ENCODE measurements around the gene CTNNBL1. TPM values are rescaled to one million over a fixed set of nuclear protein-coding genes. Genes with fewer than 3 reads are reported as not detected.

The CTNNBL1 gene
- total and polyA plus RNA-seq, 2 donors: 46.5 to 61.9 TPM

GRCh38 chr20:37790900-37791299 is 97.1 kb downstream of the CTNNBL1 start:
- H3K27ac ChIP-seq (ENCODE audit: low read depth in 1 of 2, low read length in 1 of 2): no peak overlapping the region
- WGBS: 98% methylated on average over 1 of the region's 1 CpG
- no peaks in the 10 kb centered on the region for H3K4me1 ChIP-seq (ENCODE audit: control insufficient read depth in 2 of 2, insufficient read depth in 2 of 2, low read length in 2 of 2)
- no peaks in the 10 kb centered on the region for H3K27me3 ChIP-seq (ENCODE audit: control insufficient read depth in 2 of 2, insufficient read depth in 1 of 2, low read length in 1 of 2)
- no peaks in the 10 kb centered on the region for H3K9me3 ChIP-seq (ENCODE audit: control insufficient read depth in 2 of 2, insufficient read depth in 1 of 2, low read length in 1 of 2)
- no peak for DNase-seq (ENCODE audit: low read depth in 6 of 9, low spot score in 9 of 9)
- H3K36me3 ChIP-seq (ENCODE audit: control insufficient read depth in 2 of 2, insufficient read depth in 2 of 2, low read length in 1 of 2): peaks cover 0 to 13% of the 10 kb centered on the region in 2 donors
- H3K4me3 ChIP-seq (ENCODE audit: low read length in 2 of 2): no peak overlapping the region

GRCh38 chr20:37796121-37796520 is 102.3 kb downstream of the CTNNBL1 start:
- Histone ChIP-seq H3K27me3 (ENCODE audit: control insufficient read depth in 2 of 2, insufficient read depth in 1 of 2, low read length in 1 of 2) (no peaks in the 10 kb centered on the region), H3K9me3 (ENCODE audit: control insufficient read depth in 2 of 2, insufficient read depth in 1 of 2, low read length in 1 of 2) (no peaks in the 10 kb centered on the region), H3K27ac (ENCODE audit: low read depth in 1 of 2, low read length in 1 of 2) (no peak overlapping the region), H3K4me1 (ENCODE audit: control insufficient read depth in 2 of 2, insufficient read depth in 2 of 2, low read length in 2 of 2) (no peaks in the 10 kb centered on the region), H3K36me3 (ENCODE audit: control insufficient read depth in 2 of 2, insufficient read depth in 2 of 2, low read length in 1 of 2) (peaks cover 3 to 9% of the 10 kb centered on the region in 2 donors), H3K4me3 (ENCODE audit: low read length in 2 of 2) (no peak overlapping the region)
- DNase-seq (ENCODE audit: low read depth in 6 of 9, low spot score in 9 of 9): no peak
- whole genome bisulfite sequencing: 94% methylated on average over 4 of the region's 4 CpGs

- no peak overlapping the region for H3K27ac ChIP-seq (ENCODE audit: low read depth in 1 of 2, low read length in 1 of 2)
- no peak overlapping the region for H3K4me3 ChIP-seq (ENCODE audit: low read length in 2 of 2)
- no peak for DNase-seq (ENCODE audit: low read depth in 6 of 9, low spot score in 9 of 9)
- 90% methylated on average over 7 of the region's 7 CpGs for WGBS
- H3K27me3 ChIP-seq (ENCODE audit: control insufficient read depth in 2 of 2, insufficient read depth in 1 of 2, low read length in 1 of 2): no peaks in the 10 kb centered on the region
- H3K36me3 ChIP-seq (ENCODE audit: control insufficient read depth in 2 of 2, insufficient read depth in 2 of 2, low read length in 1 of 2): peaks cover 3 to 9% of the 10 kb centered on the region in 2 donors
- no peaks in the 10 kb centered on the region for H3K9me3 ChIP-seq (ENCODE audit: control insufficient read depth in 2 of 2, insufficient read depth in 1 of 2, low read length in 1 of 2)
- no peaks in the 10 kb centered on the region for H3K4me1 ChIP-seq (ENCODE audit: control insufficient read depth in 2 of 2, insufficient read depth in 2 of 2, low read length in 2 of 2)
Observed at GRCh38 chr20:37796733-37797132, 102.9 kb downstream of the CTNNBL1 start.

GRCh38 chr20:37797669-37798175 is 103.9 kb downstream of the CTNNBL1 start:
- H3K27ac ChIP-seq (ENCODE audit: low read depth in 1 of 2, low read length in 1 of 2): no peak overlapping the region
- H3K4me1 ChIP-seq (ENCODE audit: control insufficient read depth in 2 of 2, insufficient read depth in 2 of 2, low read length in 2 of 2): no peaks in the 10 kb centered on the region
- H3K4me3 ChIP-seq (ENCODE audit: low read length in 2 of 2): no peak overlapping the region
- no peaks in the 10 kb centered on the region for H3K27me3 ChIP-seq (ENCODE audit: control insufficient read depth in 2 of 2, insufficient read depth in 1 of 2, low read length in 1 of 2)
- H3K36me3 ChIP-seq (ENCODE audit: control insufficient read depth in 2 of 2, insufficient read depth in 2 of 2, low read length in 1 of 2): peaks cover 4 to 9% of the 10 kb centered on the region in 2 donors
- 94% methylated on average over 4 of the region's 4 CpGs for WGBS
- DNase-seq (ENCODE audit: low read depth in 6 of 9, low spot score in 9 of 9): no peak
- no peaks in the 10 kb centered on the region for H3K9me3 ChIP-seq (ENCODE audit: control insufficient read depth in 2 of 2, insufficient read depth in 1 of 2, low read length in 1 of 2)

GRCh38 chr20:37798312-37798711 is 104.5 kb downstream of the CTNNBL1 start:
- Histone ChIP-seq H3K27me3 (ENCODE audit: control insufficient read depth in 2 of 2, insufficient read depth in 1 of 2, low read length in 1 of 2) (no peaks in the 10 kb centered on the region), H3K4me3 (ENCODE audit: low read length in 2 of 2) (no peak overlapping the region), H3K4me1 (ENCODE audit: control insufficient read depth in 2 of 2, insufficient read depth in 2 of 2, low read length in 2 of 2) (no peaks in the 10 kb centered on the region), H3K9me3 (ENCODE audit: control insufficient read depth in 2 of 2, insufficient read depth in 1 of 2, low read length in 1 of 2) (no peaks in the 10 kb centered on the region), H3K27ac (ENCODE audit: low read depth in 1 of 2, low read length in 1 of 2) (no peak overlapping the region), H3K36me3 (ENCODE audit: control insufficient read depth in 2 of 2, insufficient read depth in 2 of 2, low read length in 1 of 2) (peaks cover 8 to 14% of the 10 kb centered on the region in 2 donors)
- WGBS: 98% methylated on average over 2 of the region's 2 CpGs
- no peak for DNase-seq (ENCODE audit: low read depth in 6 of 9, low spot score in 9 of 9)

- H3K9me3 ChIP-seq (ENCODE audit: control insufficient read depth in 2 of 2, insufficient read depth in 1 of 2, low read length in 1 of 2): no peaks in the 10 kb centered on the region
- no peaks in the 10 kb centered on the region for H3K27me3 ChIP-seq (ENCODE audit: control insufficient read depth in 2 of 2, insufficient read depth in 1 of 2, low read length in 1 of 2)
- H3K4me3 ChIP-seq (ENCODE audit: low read length in 2 of 2): no peak overlapping the region
- no peaks in the 10 kb centered on the region for H3K4me1 ChIP-seq (ENCODE audit: control insufficient read depth in 2 of 2, insufficient read depth in 2 of 2, low read length in 2 of 2)
- no peak overlapping the region for H3K27ac ChIP-seq (ENCODE audit: low read depth in 1 of 2, low read length in 1 of 2)
- H3K36me3 ChIP-seq (ENCODE audit: control insufficient read depth in 2 of 2, insufficient read depth in 2 of 2, low read length in 1 of 2): peaks cover 14 to 21% of the 10 kb centered on the region in 2 donors
- DNase-seq (ENCODE audit: low read depth in 6 of 9, low spot score in 9 of 9): no peak
- WGBS: 98% methylated on average over 4 of the region's 4 CpGs
Observed at GRCh38 chr20:37800618-37801017, 106.8 kb downstream of the CTNNBL1 start.

- DNase-seq (ENCODE audit: low read depth in 6 of 9, low spot score in 9 of 9): no peak
- Histone ChIP-seq H3K4me3 (ENCODE audit: low read length in 2 of 2) (no peak overlapping the region), H3K4me1 (ENCODE audit: control insufficient read depth in 2 of 2, insufficient read depth in 2 of 2, low read length in 2 of 2) (no peaks in the 10 kb centered on the region), H3K27ac (ENCODE audit: low read depth in 1 of 2, low read length in 1 of 2) (no peak overlapping the region), H3K27me3 (ENCODE audit: control insufficient read depth in 2 of 2, insufficient read depth in 1 of 2, low read length in 1 of 2) (no peaks in the 10 kb centered on the region), H3K9me3 (ENCODE audit: control insufficient read depth in 2 of 2, insufficient read depth in 1 of 2, low read length in 1 of 2) (no peaks in the 10 kb centered on the region), H3K36me3 (ENCODE audit: control insufficient read depth in 2 of 2, insufficient read depth in 2 of 2, low read length in 1 of 2) (peaks cover 17 to 26% of the 10 kb centered on the region in 2 donors)
- WGBS: 91% methylated on average over 2 of the region's 2 CpGs
Observed at GRCh38 chr20:37801921-37802320, 108.1 kb downstream of the CTNNBL1 start.

- Histone ChIP-seq H3K36me3 (ENCODE audit: control insufficient read depth in 2 of 2, insufficient read depth in 2 of 2, low read length in 1 of 2) (peaks cover 22 to 26% of the 10 kb centered on the region in 2 donors), H3K4me3 (ENCODE audit: low read length in 2 of 2) (no peak overlapping the region), H3K4me1 (ENCODE audit: control insufficient read depth in 2 of 2, insufficient read depth in 2 of 2, low read length in 2 of 2) (no peaks in the 10 kb centered on the region), H3K27me3 (ENCODE audit: control insufficient read depth in 2 of 2, insufficient read depth in 1 of 2, low read length in 1 of 2) (no peaks in the 10 kb centered on the region), H3K9me3 (ENCODE audit: control insufficient read depth in 2 of 2, insufficient read depth in 1 of 2, low read length in 1 of 2) (no peaks in the 10 kb centered on the region), H3K27ac (ENCODE audit: low read depth in 1 of 2, low read length in 1 of 2) (no peak overlapping the region)
- no peak for DNase-seq (ENCODE audit: low read depth in 6 of 9, low spot score in 9 of 9)
- 71% methylated on average over 8 of the region's 8 CpGs for WGBS
Observed at GRCh38 chr20:37803438-37804307, 109.8 kb downstream of the CTNNBL1 start.
